ENCODE data around the gene LRRFIP1. TPM values are rescaled to one million over a fixed set of nuclear protein-coding genes. Genes with fewer than 3 reads are reported as not detected.
"Not testable (repeated sequence)": the region's sequence is repeated elsewhere in the genome, so short reads cannot be mapped to it uniquely, and the experiment has no call there.

Gene LRRFIP1
- polyA plus RNA-seq, 4 donors = 60.2 to 103 (median 84.7) TPM

DNA sequence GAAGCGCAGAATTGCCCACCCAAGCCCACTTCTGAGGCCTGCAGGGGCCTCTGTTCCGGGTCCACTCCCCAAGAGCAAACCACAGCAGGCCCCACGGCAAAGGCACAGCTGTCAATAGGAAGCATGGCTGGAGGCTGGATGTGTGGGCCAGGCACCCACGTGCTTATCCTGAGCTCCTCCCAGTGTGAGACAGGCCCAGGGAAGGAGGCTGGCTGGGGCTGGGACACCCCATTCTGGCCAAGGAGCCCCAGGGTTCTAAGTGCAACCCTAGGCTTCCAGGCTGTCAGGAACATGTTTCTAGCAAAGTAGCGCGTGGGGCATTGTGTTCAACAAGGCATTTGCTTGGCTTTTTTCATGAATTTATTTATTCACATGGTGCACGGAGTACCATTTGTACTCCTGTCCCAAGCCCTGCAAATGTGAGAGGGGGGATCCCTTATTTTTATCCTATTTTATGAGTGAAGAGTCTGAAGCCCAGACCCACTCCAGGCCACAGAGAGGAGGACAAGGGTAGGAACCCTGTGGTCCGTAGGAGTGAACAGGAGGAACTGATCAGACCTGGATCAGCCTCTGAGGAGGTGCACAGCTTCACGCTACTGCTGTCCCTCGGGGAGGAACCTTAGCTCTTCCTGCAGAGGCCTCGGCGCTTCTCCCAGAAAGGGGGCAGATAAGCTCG lies 30.7 kb upstream of the LRRFIP1 start:
- DNase-seq (ENCODE audit: low read depth in 4 of 4, low spot score in 3 of 4) = no peak

DNA sequence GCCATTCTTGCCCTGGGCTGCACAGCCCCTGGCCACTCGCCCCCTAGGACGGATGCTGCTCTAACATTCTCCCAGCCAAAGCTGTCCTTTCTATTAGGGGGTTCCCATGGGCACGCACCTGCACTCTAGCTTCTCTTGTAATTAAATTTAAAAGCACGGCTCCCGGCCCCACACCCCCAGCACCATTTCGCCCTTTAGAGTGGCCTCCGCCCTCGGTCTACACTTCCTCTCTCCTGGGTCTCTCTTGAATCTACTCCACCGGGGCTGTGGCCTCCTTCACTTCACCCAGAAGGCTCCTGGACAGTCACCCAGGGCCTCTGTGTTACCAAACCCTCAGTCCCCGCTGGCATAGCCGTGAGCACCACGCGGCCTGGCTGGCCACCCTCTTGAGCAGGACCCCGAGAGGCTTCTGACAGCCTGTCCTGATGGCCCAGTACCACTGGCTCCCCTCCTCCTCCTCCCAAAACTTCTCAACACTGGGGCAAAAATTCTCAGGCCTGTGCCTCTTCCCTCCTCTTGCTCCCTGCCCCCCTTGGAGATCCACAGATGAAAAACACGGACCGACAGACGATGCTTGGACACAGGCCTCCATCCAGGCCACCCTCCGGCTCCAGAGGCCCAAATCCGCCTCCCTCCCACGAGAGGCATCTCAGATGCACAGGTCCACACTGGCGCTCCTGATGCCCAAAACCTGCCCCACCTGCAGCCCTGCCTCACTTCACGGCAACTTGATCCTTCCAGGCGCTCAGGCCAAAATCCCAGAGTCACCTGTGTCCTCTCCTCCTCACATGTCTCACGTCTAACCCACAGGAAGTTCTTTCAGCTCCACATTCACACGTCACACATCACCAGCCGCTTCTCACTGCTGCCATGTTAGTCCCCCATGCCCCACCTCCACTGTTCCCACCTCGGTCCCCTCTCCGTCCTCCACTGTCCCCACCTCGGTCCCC lies 29.9 kb upstream of the LRRFIP1 start:
- DNase-seq (ENCODE audit: low read depth in 4 of 4, low spot score in 3 of 4) = no peak

DNA sequence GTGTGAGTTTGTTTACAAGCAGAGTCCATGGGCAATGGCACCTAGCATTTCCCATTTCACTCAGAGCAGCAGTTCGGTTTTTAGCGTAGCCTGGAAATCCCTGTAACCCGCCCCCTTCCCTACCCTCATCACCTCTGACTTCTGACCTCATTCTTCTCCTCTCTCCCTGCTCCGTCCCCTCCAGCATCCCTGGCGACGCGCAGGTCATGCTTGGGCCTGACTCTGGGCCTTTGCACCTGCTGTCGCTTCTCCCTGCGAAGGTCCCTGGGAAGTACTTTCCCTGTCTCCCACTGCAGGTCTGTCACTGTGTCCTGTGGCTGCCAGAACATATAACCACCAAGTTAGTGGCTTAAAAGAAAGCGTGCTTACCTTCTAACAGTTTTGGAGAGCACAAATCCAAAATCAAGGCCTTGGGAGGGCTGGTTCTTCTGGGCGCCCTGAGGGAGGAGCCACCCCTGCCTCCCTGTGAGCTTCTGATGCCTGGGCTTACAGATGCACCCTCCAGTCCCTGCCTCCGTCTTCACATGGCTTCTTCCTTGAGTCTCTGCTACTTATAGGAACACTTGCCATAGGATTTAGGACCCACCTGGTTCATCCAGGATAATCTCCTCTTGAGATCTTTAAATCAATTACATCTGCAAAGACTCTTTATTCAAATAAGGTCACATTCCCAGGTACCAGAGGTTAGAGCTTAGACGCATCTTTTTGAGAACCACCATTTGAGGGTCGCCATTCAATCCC lies 28.7 kb upstream of the LRRFIP1 start:
- DNase-seq (ENCODE audit: low read depth in 4 of 4, low spot score in 3 of 4) = no peak

DNA sequence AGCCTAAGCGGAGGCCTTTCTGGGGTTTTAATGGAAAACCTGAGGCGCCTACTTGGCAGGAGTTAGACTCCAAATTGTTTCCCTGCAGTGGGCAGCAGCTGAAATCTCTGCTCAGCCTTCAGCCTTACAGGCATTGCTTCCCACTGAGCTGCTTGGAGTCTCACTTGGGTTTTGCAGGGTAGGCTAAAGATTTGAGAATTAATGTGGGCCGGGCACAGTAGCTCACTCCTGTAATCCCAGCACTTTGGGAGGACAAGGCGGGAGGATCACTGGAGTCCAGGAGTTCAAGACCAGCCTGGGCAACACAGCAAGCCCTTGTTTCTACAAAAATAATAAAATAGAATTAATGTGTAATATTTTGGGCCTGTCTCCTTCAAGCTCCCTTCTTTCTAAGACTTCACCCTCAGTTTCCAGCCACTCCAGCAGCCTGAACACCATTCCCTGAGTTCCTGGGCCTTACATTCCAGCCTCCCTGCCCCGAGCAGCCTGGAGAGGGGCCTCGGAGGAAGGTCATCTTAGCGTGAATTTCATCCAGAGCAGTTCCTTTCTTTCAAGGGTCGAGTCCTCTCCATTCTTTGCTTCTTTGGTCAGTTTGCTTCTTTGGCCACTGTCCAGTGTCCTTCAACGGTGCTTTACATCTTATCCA lies 27.8 kb upstream of the LRRFIP1 start:
- DNase-seq (ENCODE audit: low read depth in 4 of 4, low spot score in 3 of 4) = no peak

DNA sequence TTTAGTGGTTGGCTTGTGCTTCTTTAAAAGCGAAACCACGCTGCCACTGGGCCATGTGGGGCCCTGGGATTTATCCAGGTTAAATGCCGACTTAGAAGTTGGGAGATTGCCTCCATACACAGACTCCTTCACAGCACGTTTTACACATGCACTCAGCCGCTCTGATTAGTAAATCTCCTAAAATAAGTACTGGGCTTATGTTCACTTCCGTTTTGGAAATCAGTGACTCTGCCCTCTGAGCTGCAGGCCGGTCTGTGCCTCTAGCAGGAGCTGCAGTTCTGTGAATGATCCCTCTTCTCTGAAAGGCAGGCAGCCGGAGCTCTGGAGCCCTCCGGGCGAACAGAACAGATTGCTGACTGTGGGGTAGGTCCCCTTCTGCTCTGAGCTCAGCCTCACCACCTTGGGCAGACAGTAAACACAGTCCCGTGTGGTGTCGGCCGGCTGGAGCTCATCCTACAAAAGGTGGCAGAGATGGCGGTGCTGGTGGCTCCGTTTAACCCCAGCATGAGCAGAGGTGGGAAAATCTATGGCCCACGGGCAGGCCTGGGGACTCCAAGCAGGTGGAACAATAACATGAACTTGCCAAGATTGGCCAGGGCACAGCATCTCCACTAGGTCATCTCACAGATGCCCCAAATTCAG lies 27.1 kb upstream of the LRRFIP1 start:
- no peak for DNase-seq (ENCODE audit: low read depth in 4 of 4, low spot score in 3 of 4)

DNA sequence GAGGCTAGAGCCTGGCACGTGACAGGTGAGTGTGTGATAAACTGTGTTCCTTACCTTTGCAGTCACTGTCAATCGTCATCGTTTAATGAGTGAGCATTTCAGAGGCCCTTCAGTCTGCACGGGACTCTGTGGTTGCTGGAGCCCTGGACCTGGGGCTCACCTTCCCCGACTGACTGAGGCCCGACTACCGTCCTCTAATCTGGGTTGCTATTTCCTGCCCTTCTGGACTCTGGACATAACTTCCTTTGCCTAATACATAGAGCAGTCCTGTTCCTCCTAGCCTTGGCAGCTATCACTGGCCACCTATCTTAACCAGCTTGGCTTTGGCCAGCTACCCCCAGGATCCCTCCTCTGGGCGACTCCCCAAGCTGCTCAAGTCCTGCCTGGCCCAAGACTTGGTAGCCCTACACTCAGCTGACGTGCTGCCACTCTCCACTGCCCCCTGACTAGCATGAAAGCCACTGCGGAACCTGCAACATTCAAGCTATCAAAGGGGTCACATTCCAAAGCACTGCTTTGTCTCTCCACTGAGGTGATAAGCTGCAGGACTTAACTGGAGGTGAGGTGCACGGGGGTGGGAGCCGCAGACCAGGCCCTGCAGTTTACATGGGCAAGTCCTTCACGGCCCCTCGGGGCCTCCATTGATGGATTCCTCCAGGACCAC lies 25.8 kb upstream of the LRRFIP1 start:
- no peak for DNase-seq (ENCODE audit: low read depth in 4 of 4, low spot score in 3 of 4)

DNA sequence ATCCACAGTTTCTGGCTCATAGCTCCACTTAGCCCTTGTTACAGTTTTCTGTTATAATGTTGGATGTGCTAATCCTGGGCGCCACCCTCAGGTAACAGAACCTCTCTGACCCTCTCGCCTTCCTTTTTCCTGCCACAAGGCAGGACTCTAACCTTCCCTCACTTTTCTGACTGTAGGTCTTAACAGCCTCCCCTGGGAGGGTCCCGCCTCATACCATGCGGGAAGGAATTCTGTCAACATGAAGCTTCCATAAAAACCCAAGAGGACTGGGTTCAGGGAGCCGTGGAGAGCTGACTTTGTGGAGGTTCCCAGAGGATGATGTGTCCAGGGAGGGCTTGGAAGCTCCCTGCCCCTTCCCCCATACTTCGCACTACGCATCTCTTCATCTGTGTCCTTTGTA lies 25.0 kb upstream of the LRRFIP1 start:
- DNase-seq (ENCODE audit: low read depth in 4 of 4, low spot score in 3 of 4) = no peak

DNA sequence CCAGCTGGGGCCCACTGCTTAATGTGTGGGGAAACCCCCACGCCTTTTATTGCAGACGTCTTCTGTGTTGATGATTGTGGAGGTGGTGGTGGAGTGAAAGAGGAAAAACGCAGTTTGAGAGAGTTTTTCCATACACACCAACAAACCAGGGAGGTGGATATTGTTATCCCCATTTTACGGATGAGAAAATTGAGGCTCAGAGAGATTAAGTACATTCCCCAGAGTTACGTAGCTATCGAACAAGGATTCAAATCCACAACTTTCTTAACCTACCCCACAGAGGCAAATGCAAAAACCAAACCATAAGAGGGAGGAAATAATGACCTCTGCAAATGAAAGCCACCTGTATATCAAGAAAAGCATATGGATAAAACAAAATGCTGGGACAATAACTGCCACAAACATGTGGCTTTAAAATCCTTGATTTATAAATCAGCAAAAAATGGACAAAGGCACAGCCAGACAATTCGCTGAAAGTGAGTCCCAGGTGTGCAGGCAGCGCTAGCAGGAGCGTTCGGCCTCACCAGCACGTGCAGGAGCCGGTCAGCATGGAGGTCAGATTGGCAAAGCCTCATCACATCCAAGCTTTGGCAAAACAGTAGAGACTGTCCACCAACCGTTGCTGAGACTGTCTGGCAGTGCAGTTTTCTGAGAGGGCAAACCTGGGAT lies 24.2 kb upstream of the LRRFIP1 start:
- DNase-seq (ENCODE audit: low read depth in 4 of 4, low spot score in 3 of 4) = no peak

DNA sequence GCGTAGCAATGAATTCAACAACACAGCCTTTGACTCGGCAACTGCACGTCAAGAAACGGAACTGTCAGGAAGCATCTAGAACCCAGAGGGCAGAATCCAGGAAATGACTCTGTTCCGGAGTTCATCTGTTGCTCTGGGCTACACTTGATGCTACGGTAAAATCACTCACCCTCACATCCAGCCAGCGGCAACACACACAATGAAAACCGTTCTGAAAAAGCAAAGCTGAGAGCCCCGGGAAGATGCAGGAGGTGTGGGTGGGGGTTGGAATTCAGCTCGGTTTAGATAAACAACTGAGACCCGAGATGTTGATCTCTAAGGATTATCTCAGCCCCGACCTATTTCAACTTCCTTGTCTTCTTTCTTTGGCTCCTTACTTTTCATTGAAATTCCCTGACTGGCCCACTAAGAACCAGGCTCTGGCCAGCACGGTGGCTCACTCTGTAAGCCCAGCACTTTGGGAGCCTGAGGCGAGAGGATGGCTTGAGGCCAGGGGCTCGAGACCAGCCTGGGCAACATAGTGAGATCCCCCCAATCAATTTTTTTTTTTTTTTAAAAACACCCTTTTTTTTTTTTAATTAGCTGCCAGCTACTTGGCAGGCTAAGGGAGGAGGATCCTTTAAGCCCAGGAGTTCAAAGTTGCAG lies 23.5 kb upstream of the LRRFIP1 start:
- no peak for DNase-seq (ENCODE audit: low read depth in 4 of 4, low spot score in 3 of 4)

DNA sequence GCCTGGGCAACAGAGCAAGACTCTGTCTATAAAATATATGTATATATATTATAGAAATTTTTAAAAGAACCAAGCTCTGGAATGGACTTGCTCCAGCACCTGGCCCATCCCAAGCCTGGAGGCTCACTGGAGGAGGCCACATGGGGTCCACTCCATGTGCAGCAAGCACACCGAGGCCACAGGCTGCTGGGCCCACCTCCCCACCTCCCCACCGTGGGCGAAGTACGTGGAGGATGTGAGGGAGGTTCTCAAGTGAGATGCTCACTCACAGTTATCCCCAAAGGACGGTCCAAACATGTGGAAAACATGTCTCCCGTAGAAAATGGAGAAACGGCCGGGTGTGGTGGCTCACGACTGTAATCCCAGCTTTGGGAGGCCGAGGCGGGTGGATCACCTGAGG lies 23.0 kb upstream of the LRRFIP1 start:
- DNase-seq (ENCODE audit: low read depth in 4 of 4, low spot score in 3 of 4) = no peak

DNA sequence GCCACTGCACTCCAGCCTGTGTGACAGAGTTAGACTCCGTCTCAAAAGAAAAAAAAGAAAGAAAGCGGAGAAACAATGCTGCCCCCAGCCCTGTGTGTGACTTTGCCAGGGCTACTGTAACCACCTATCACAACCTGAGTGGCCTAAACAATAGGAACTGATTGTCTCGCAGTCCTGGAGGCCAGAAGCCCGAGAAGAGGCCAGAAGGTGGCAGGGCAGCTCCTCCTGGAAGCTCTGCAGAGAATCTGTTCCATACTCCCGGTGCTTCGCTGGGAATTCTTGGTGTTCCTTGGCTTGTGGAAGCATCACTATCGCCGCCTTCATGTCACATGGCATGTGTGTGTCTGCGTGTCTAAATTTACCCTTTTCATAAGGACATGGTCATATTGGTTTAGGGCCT lies 22.4 kb upstream of the LRRFIP1 start:
- DNase-seq (ENCODE audit: low read depth in 4 of 4, low spot score in 3 of 4) = no peak

DNA sequence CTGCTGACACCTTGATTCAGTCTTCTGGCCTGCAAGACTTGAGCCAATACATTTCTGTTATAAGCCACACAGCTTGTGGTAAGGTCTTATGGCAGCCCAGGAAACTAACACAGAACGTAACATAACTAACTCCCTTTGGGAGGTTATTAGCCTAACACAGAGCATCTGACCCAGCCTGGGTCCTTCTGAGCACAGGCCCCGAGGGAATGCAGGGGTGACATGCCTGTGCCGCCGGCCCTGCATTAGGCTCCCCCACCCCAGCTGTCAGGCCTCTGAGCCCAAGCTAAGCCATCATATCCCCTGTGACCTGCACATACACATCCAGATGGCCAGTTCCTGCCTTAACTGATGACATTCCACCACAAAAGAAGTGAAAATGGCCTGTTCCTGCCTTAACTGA lies 20.9 kb upstream of the LRRFIP1 start:
- not testable (repeated sequence) for DNase-seq (ENCODE audit: low read depth in 4 of 4, low spot score in 3 of 4)

DNA sequence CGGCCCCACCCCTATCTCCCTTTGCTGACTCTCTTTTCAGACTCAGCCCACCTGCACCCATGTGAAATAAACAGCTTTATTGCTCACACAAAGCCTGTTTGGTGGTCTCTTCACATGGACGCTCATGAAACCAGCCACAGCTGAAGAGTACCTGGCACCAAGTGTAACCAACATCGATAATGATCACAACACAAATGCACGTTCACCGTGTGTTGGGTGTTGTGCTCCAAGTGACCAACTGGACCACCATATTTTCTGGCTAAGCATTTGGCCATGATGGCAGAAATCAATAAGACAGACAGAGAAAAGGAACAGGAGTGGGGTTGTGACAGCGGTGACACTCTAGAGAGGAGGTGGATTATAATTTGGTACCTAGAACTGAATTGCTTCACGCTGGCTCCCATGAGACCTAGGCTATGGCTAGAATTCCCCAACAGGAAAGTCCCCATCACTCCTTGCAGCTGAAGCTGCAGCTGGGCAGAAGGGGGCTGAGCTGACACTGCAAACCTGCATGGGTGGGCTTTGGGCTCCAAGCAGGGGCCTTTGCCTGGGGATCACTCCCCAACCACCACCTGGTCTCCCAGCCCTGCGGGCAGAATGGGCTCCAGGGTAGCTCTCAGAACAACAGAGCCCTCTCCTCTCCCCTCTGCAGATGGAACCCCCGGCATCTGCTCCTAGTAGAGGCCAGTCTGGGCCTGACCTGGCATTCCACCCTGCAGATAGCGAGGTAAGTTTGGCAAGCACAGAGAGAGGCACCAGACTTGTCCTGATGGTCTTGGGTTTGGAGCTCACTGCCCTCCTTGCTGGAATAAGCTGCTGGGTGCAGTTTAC lies 14.6 kb upstream of the LRRFIP1 start:
- DNase-seq (ENCODE audit: low read depth in 4 of 4, low spot score in 3 of 4) = no peak

DNA sequence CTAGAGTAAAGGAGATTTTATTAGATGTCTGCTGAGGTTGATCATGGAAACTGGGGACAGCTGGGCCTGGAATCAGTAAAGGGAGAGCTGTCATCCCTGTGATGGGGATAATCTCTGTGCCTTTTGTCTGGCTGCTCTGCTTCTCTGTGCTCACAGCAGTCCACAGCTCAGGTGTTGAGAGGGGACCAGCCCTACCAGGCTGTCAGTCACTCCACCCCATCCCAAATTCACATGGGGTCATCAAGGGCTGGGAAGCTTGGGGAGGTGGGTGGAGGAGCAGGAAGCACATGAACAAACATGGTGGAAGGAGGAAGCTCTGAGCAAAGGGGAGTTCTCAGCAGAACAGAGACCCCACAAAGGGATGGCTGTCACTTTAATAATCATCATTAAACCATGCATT lies 13.7 kb upstream of the LRRFIP1 start:
- no peak for DNase-seq (ENCODE audit: low read depth in 4 of 4, low spot score in 3 of 4)

DNA sequence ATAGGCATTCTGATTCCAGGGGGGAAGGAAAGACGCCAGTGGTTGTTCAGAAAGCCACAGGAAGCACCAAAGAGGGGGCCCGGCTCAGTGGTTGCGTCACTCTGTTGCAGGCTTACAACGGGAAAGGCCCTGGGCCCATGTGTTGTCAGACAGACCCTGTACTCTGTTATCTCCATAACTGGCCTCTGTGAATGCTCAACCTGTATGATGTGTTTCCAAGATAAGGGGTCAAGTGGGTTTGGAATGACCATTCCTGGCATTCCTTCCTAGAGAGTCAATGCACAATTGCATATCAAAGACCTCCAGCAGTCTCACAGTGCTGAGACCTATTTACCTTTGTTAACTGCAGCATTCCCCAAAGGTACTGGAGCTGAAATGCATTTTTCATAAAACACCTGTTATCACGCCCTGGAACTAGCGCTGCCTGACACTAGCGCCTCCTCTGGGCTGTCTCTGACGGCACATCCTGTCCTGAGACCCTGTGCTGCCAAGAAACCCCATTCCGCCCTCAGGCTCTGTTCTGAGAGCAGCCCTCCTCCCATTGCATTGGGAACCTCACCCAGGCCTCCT lies 13.2 kb upstream of the LRRFIP1 start:
- no peak for DNase-seq (ENCODE audit: low read depth in 4 of 4, low spot score in 3 of 4)

DNA sequence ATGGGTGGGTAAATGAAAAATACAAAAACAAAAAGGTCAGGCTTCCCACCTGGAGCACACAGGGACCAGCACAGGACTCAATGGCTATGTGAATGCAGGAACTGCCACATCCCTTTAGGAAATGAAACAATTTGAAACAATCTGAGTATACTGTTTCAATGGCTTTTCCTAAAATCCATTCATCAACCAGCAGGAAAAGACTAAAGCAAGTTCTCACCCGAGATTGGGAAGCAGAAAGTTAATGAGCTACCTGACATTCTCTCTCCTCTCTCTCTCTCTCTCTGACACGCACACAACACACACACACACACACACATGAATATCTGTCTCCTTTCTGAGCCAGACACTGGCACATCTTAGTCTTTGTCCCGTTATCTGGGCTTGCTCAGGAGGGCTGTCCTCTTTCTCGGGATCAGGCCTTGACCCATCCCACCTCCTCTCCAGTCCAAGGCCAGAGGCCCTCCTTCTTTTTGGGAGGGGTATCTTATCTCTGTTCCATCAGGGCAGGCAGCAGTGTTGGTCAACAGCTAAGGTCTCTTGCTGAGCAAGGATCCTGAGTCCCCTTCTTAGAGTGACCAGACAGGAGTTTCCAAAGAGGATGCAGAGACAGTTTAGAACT lies 11.6 kb upstream of the LRRFIP1 start:
- DNase-seq (ENCODE audit: low read depth in 4 of 4, low spot score in 3 of 4) = no peak

DNA sequence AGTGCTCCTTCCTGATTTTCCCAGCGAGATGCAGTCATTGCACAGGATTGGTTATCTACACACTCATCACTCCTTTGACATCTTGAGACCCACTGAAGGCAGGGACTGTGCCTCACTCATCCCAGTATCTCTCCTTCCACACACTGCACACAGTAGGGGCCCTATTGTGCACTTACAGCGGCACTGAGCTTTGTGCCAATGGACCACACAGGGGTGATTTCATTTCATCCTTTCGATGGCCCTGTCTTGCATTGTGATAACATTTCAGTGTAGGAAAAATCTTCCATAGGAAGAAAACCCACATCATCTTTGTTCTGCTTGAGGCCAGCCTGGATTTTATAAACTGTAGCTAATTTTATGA lies 11.0 kb upstream of the LRRFIP1 start:
- DNase-seq (ENCODE audit: low read depth in 4 of 4, low spot score in 3 of 4) = no peak

All from left renal pelvis (tissue), 4 donors.